ENCODE results near the gene PAK6. TPM values are rescaled to one million over a fixed set of nuclear protein-coding genes. Genes with fewer than 3 reads are reported as not detected.

Gene PAK6
- polyA plus RNA-seq, 1 donor from 2014 or later = 32.4 TPM

DNA sequence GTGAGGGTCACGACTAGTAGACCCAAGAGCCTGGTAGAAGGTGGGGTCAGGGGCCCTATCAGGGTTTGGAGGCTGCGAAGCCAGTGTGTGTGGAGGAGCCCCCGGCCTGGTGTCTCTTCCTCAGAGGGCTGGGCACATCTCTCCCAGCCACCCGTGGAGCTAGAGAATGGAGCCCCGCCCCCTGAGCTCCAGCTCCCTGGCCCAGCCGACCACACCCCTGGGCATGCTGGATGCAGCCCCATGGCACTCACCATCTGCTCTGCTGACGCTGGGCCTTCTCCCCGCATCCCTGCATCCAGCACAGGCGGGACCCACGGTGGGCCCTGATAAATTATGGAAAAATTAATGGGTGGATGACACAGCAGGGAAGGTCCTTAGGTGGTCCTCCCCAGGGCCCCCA lies 26.5 kb downstream of the PAK6 start:
- Histone ChIP-seq H3K9me3 (ENCODE audit: low read length) (no peaks in the 10 kb centered on the region), H3K27ac (ENCODE audit: low read length) (no peak overlapping the region), H3K9ac (ENCODE audit: low read length) (no peak overlapping the region), H3K4me3 (ENCODE audit: low read length) (no peak overlapping the region), H3K36me3 (ENCODE audit: insufficient read depth, low read length) (no peaks in the 10 kb centered on the region), H3K9me2 (ENCODE audit: insufficient read depth, low read length) (no peaks in the 10 kb centered on the region), H4K20me1 (ENCODE audit: insufficient read depth) (no peaks in the 10 kb centered on the region), H3K79me2 (replicated peaks; ENCODE audit: insufficient read depth, low read length) (no peaks in the 10 kb centered on the region), H3F3A (ENCODE audit: insufficient read depth, low read length, poor library complexity, severe bottlenecking) (no peaks in the 10 kb centered on the region), H3K4me2 (ENCODE audit: low read length) (no peak overlapping the region), H3K27me3 (ENCODE audit: insufficient read depth, low read depth, low read length) (no peaks in the 10 kb centered on the region), H2AFZ (ENCODE audit: low read depth, low read length) (no peak overlapping the region)
- TF ChIP-seq SMC3 (conservative IDR thresholded peaks at IDR 0.05; ENCODE audit: poor library complexity) = no peak
- TF ChIP-seq, protein P1, sequence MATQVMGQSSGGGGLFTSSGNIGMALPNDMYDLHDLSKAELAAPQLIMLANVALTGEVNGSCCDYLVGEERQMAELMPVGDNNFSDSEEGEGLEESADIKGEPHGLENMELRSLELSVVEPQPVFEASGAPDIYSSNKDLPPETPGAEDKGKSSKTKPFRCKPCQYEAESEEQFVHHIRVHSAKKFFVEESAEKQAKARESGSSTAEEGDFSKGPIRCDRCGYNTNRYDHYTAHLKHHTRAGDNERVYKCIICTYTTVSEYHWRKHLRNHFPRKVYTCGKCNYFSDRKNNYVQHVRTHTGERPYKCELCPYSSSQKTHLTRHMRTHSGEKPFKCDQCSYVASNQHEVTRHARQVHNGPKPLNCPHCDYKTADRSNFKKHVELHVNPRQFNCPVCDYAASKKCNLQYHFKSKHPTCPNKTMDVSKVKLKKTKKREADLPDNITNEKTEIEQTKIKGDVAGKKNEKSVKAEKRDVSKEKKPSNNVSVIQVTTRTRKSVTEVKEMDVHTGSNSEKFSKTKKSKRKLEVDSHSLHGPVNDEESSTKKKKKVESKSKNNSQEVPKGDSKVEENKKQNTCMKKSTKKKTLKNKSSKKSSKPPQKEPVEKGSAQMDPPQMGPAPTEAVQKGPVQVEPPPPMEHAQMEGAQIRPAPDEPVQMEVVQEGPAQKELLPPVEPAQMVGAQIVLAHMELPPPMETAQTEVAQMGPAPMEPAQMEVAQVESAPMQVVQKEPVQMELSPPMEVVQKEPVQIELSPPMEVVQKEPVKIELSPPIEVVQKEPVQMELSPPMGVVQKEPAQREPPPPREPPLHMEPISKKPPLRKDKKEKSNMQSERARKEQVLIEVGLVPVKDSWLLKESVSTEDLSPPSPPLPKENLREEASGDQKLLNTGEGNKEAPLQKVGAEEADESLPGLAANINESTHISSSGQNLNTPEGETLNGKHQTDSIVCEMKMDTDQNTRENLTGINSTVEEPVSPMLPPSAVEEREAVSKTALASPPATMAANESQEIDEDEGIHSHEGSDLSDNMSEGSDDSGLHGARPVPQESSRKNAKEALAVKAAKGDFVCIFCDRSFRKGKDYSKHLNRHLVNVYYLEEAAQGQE (IDR thresholded peaks at IDR 0.05; ENCODE audit: borderline replicate concordance) = no peak
- no peak for TF ChIP-seq EZH2 (IDR thresholded peaks at IDR 0.05; ENCODE audit: borderline replicate concordance, insufficient read depth, low read length, poor library complexity, severe bottlenecking)
- TF ChIP-seq RAD21 (conservative IDR thresholded peaks at IDR 0.05) = no peak
- TF ChIP-seq TAF1 (IDR thresholded peaks at IDR 0.05; ENCODE audit: low read depth) = no peak
- TF ChIP-seq POLR2AphosphoS5 (IDR thresholded peaks at IDR 0.05) = no peak
- no peak for TF ChIP-seq MXI1 (conservative IDR thresholded peaks at IDR 0.05; ENCODE audit: poor library complexity, severe bottlenecking)
- TF ChIP-seq, protein P2, sequence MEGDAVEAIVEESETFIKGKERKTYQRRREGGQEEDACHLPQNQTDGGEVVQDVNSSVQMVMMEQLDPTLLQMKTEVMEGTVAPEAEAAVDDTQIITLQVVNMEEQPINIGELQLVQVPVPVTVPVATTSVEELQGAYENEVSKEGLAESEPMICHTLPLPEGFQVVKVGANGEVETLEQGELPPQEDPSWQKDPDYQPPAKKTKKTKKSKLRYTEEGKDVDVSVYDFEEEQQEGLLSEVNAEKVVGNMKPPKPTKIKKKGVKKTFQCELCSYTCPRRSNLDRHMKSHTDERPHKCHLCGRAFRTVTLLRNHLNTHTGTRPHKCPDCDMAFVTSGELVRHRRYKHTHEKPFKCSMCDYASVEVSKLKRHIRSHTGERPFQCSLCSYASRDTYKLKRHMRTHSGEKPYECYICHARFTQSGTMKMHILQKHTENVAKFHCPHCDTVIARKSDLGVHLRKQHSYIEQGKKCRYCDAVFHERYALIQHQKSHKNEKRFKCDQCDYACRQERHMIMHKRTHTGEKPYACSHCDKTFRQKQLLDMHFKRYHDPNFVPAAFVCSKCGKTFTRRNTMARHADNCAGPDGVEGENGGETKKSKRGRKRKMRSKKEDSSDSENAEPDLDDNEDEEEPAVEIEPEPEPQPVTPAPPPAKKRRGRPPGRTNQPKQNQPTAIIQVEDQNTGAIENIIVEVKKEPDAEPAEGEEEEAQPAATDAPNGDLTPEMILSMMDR (IDR thresholded peaks at IDR 0.05; ENCODE audit: poor library complexity, severe bottlenecking) = no peak
- TF ChIP-seq EP300 (conservative IDR thresholded peaks at IDR 0.05; ENCODE audit: poor library complexity, severe bottlenecking) = no peak

DNA sequence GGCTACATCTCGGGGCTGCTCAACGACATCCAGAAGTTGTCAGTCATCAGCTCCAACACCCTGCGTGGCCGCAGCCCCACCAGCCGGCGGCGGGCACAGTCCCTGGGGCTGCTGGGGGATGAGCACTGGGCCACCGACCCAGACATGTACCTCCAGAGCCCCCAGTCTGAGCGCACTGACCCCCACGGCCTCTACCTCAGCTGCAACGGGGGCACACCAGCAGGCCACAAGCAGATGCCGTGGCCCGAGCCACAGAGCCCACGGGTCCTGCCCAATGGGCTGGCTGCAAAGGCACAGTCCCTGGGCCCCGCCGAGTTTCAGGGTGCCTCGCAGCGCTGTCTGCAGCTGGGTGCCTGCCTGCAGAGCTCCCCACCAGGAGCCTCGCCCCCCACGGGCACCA lies 27.0 kb downstream of the PAK6 start:
- no peaks in the 10 kb centered on the region for H4K20me1 ChIP-seq (ENCODE audit: insufficient read depth)
- TF ChIP-seq TAF1 (IDR thresholded peaks at IDR 0.05; ENCODE audit: low read depth) = no peak
- no peak for TF ChIP-seq EP300 (conservative IDR thresholded peaks at IDR 0.05; ENCODE audit: poor library complexity, severe bottlenecking)
- TF ChIP-seq EZH2 (IDR thresholded peaks at IDR 0.05; ENCODE audit: borderline replicate concordance, insufficient read depth, low read length, poor library complexity, severe bottlenecking) = no peak
- TF ChIP-seq MXI1 (conservative IDR thresholded peaks at IDR 0.05; ENCODE audit: poor library complexity, severe bottlenecking) = no peak
- TF ChIP-seq SMC3 (conservative IDR thresholded peaks at IDR 0.05; ENCODE audit: poor library complexity) = no peak
- TF ChIP-seq, protein P1 (IDR thresholded peaks at IDR 0.05; ENCODE audit: borderline replicate concordance) = no peak
- TF ChIP-seq RAD21 (conservative IDR thresholded peaks at IDR 0.05) = no peak
- TF ChIP-seq POLR2AphosphoS5 (IDR thresholded peaks at IDR 0.05) = no peak
- TF ChIP-seq, protein P2 (IDR thresholded peaks at IDR 0.05; ENCODE audit: poor library complexity, severe bottlenecking) = no peak
- H2AFZ ChIP-seq (ENCODE audit: low read depth, low read length) = no peak overlapping the region
- H3K79me2 ChIP-seq (replicated peaks; ENCODE audit: insufficient read depth, low read length) = no peaks in the 10 kb centered on the region
- no peaks in the 10 kb centered on the region for H3K9me2 ChIP-seq (ENCODE audit: insufficient read depth, low read length)
- no peak overlapping the region for H3K4me2 ChIP-seq (ENCODE audit: low read length)
- no peaks in the 10 kb centered on the region for H3K36me3 ChIP-seq (ENCODE audit: insufficient read depth, low read length)
- no peaks in the 10 kb centered on the region for H3F3A ChIP-seq (ENCODE audit: insufficient read depth, low read length, poor library complexity, severe bottlenecking)
- no peak overlapping the region for H3K9ac ChIP-seq (ENCODE audit: low read length)
- H3K27me3 ChIP-seq (ENCODE audit: insufficient read depth, low read depth, low read length) = no peaks in the 10 kb centered on the region
- no peak overlapping the region for H3K27ac ChIP-seq (ENCODE audit: low read length)
- H3K9me3 ChIP-seq (ENCODE audit: low read length) = no peaks in the 10 kb centered on the region
- H3K4me3 ChIP-seq (ENCODE audit: low read length) = no peak overlapping the region

Data from neural cell (in vitro differentiated cells).